HepG2 (cell line): ENCODE results near the gene RASGRP2. TPM values are rescaled to one million over a fixed set of nuclear protein-coding genes. Genes with fewer than 3 reads are reported as not detected.
A peak's percentile ranks its signal among the peaks of the same experiment; 100 is the strongest.

Experiments used
- ATAC-seq: fragments of 200-7000 bp; cut with Tn5 transposase; 3 replicates; pipeline ENCODE4 v1.9.1; 2020; ENCODE audit warnings: mild to moderate bottlenecking, moderate library complexity
- BruUV-seq: library from RNA; stranded (reverse); fragments of 400-500 nt; replicated peaks from 2 replicates; lab custom pipeline; 2021; lab: Mats Ljungman, UMichigan
- CTCF ChIA-PET: fragments of 300-600 bp; formaldehyde crosslinking; extraction: SDS; loops from one replicate; lab custom pipeline; 2021; ENCODE audit warnings: low total read pairs, inconsistent platforms, low intra/inter-chr PET ratio; lab: Yijun Ruan, JAX
- POLR2A ChIA-PET: fragments of 350-600 bp; sonication (Branson Sonifier 250); formaldehyde crosslinking; loops from one replicate; lab custom pipeline; 2020; ENCODE audit warnings: antibody characterized with exemption, inconsistent platforms; lab: Yijun Ruan, JAX
- DNase-seq: peaks from one replicate; pipeline ENCODE4 v3.0.0-alpha.2; 2015; ENCODE audit warnings: low spot score
- FAIRE-seq: peaks from 3 replicates; lab custom pipeline; 2011; peaks lifted over from hg19 to GRCh38; lab: Jason Lieb, UNC
- H2AFZ ChIP-seq: one replicate; pipeline ENCODE4 v1.6.1; 2011; ENCODE audit warnings: low read length, inconsistent platforms
- H3K27ac ChIP-seq: fragments of 300-600 bp; 3 replicates; pipeline ENCODE4 v1.8.0; 2011; ENCODE audit warnings: mixed run types, mild to moderate bottlenecking, mixed read lengths, low read length, inconsistent platforms; ENCODE audit not compliant: insufficient read depth; ENCODE audit errors: extremely low read length
- H3K27me3 ChIP-seq, 2 experiments: fragments of 200-600 bp in 1 of 2; 2 replicates in 1 of 2; 3 replicates in 1 of 2; pipeline versions ENCODE4 v1.6.0 to v1.8.0; 2011; ENCODE audit warnings: low read length in 2 of 2, mild to moderate bottlenecking in 2 of 2, moderate library complexity in 2 of 2, inconsistent platforms in 1 of 2; ENCODE audit not compliant: insufficient read depth in 2 of 2, control insufficient read depth in 1 of 2
- H3K36me3 ChIP-seq, 2 experiments: fragments of 200-600 bp in 1 of 2; replicated peaks in 1 of 2; 2 replicates in 1 of 2; 3 replicates in 1 of 2; pipeline versions ENCODE4 v1.5.1 to v1.8.0; 2011; ENCODE audit warnings: low read length in 2 of 2, inconsistent platforms in 1 of 2; ENCODE audit not compliant: insufficient read depth in 2 of 2, control insufficient read depth in 1 of 2
- H3K4me1 ChIP-seq: 2 replicates; pipeline ENCODE4 v1.5.1; 2012; ENCODE audit warnings: low read length, inconsistent platforms; ENCODE audit not compliant: insufficient read depth
- H3K4me2 ChIP-seq: 2 replicates; pipeline ENCODE4 v1.6.0; 2011; ENCODE audit warnings: low read depth, low read length, inconsistent platforms
- H3K4me3 ChIP-seq, 3 experiments: fragments of 200-600 bp in 1 of 3; sonication (generic), shearing (Covaris generic) in 1 of 3; replicated peaks in 1 of 3; 2 replicates each; pipeline ENCODE4 v1.5.1; 2011 to 2016; ENCODE audit warnings: low read length in 3 of 3, inconsistent platforms in 2 of 3, low read depth in 2 of 3, mild to moderate bottlenecking in 2 of 3, control low read depth in 1 of 3, mixed read lengths in 1 of 3; ENCODE audit not compliant: insufficient read depth in 1 of 3
- H3K79me2 ChIP-seq: one replicate; pipeline ENCODE4 v1.6.1; 2011; ENCODE audit warnings: low read length, inconsistent platforms; ENCODE audit not compliant: insufficient read depth
- H3K9ac ChIP-seq: 2 replicates; pipeline ENCODE4 v1.6.0; 2011; ENCODE audit warnings: mild to moderate bottlenecking, low read depth, low read length, inconsistent platforms; ENCODE audit not compliant: insufficient read depth
- H3K9me3 ChIP-seq: 2 replicates; pipeline ENCODE4 v1.5.1; 2012; ENCODE audit warnings: mild to moderate bottlenecking, low read length
- H4K20me1 ChIP-seq: 2 replicates; pipeline ENCODE4 v1.6.0; 2011; ENCODE audit warnings: inconsistent platforms, mild to moderate bottlenecking, low read length, moderate library complexity; ENCODE audit not compliant: insufficient read depth
- PITX1 ChIP-seq: sonication (generic); formaldehyde crosslinking; IDR thresholded peaks from 2 replicates; pipeline ENCODE4 v1.5.1; 2020; ENCODE audit warnings: mild to moderate bottlenecking, missing genetic modification reagents
- RFX3 ChIP-seq: IDR thresholded peaks from 2 replicates; pipeline ENCODE4 v1.6.1; 2016; ENCODE audit warnings: missing biosample characterization, missing genetic modification reagents
- SPEN ChIP-seq: sonication (generic); formaldehyde crosslinking; IDR thresholded peaks from 2 replicates; pipeline ENCODE4 v1.5.1; 2020; ENCODE audit warnings: low read depth, mild to moderate bottlenecking, missing genetic modification reagents
- TAF1 ChIP-seq: sonication (generic); formaldehyde crosslinking; IDR thresholded peaks from 2 replicates; pipeline ENCODE4 v1.4.0; 2020; ENCODE audit warnings: missing genetic modification reagents
- TEAD3 ChIP-seq: optimal IDR thresholded peaks from 2 replicates; pipeline ENCODE3; 2016; ENCODE audit warnings: borderline replicate concordance
- ZKSCAN5 ChIP-seq: sonication (generic); formaldehyde crosslinking; IDR thresholded peaks from 2 replicates; pipeline ENCODE4 v1.5.1; 2020; ENCODE audit warnings: mild to moderate bottlenecking, missing genetic modification reagents
- ZNF503 ChIP-seq: sonication (generic); formaldehyde crosslinking; IDR thresholded peaks from 2 replicates; pipeline ENCODE4 v1.4.0; 2020; ENCODE audit warnings: missing genetic modification reagents
- ZNF577 ChIP-seq: sonication (generic); formaldehyde crosslinking; IDR thresholded peaks from 2 replicates; pipeline ENCODE4 v1.4.0; 2020; ENCODE audit warnings: mild to moderate bottlenecking, low read depth, missing genetic modification reagents, borderline replicate concordance
- ZNF75D ChIP-seq: sonication (generic); formaldehyde crosslinking; IDR thresholded peaks from 2 replicates; pipeline ENCODE4 v1.8.1; 2023; ENCODE audit warnings: missing genetic modification reagents, mild to moderate bottlenecking, borderline replicate concordance
- ZNF775 ChIP-seq: sonication (generic); formaldehyde crosslinking; IDR thresholded peaks from 2 replicates; pipeline ENCODE4 v1.4.0; 2020; ENCODE audit warnings: missing genetic modification reagents, mild to moderate bottlenecking, moderate library complexity, borderline replicate concordance
- ZNF800 ChIP-seq: sonication (generic); formaldehyde crosslinking; IDR thresholded peaks from 2 replicates; pipeline ENCODE4 v1.4.0; 2020; ENCODE audit warnings: missing genetic modification reagents
- WGBS: methylation state at CpG from one replicate; pipeline ENCODE4 v1.1.6; 2017; ENCODE audit warnings: low lambda C conversion rate; 5-methylcytosine and 5-hydroxymethylcytosine counted together
- in situ Hi-C: cut with HindIII; loops from 2 replicates; pipeline ENCODE4 v1.10.0; 2017; ENCODE audit warnings: low pct_unique_long_range_greater_than_20kb; ENCODE audit not compliant: extremely low pct_ligation_motif_present
- intact Hi-C: fragments of 100-400 bp; cut with micrococcal nuclease; formaldehyde crosslinking; loops from one replicate; pipeline ENCODE4 v1.10.0; 2022; ENCODE audit not compliant: unreplicated experiment
- polyA plus RNA-seq, 8 experiments: library from polyadenylated mRNA; depleted of rRNA in 3 of 8; stranded (reverse) in 7 of 8; unstranded in 1 of 8; fragments of >200 nt; fragmentation: Illumina TruSeq in 4 of 8; extraction: Trizol in 4 of 8; gene quantifications; 2 replicates each; pipeline versions ENCODE4 v1.2.1 to v1.2.3, GENCODE V29; 2011 to 2016; ENCODE audit warnings: low read depth in 4 of 8, missing spikeins in 1 of 8, mixed read lengths in 1 of 8; ENCODE audit not compliant: insufficient read depth in 1 of 8
- total RNA-seq, 5 experiments: library from RNA; depleted of rRNA; stranded (reverse); fragments of >200 nt; fragmentation: Illumina TruSeq; extraction: Trizol; gene quantifications; 2 replicates each; pipeline ENCODE4 v1.2.3, GENCODE V29; 2016; ENCODE audit warnings: low read depth in 1 of 5
- TF ChIP-seq, protein P1 (sequence below): IDR thresholded peaks from 2 replicates; pipeline ENCODE4 v1.6.1; 2016; ENCODE audit warnings: missing compliant biosample characterization, missing genetic modification reagents, borderline replicate concordance
- TF ChIP-seq, protein P2 (sequence below): sonication (generic); formaldehyde crosslinking; IDR thresholded peaks from 2 replicates; pipeline ENCODE4 v1.8.1; 2023; ENCODE audit warnings: mild to moderate bottlenecking, missing genetic modification reagents

Gene RASGRP2
- total and polyA plus RNA-seq, 2 of the 13 experiments (the other 11 are each of a cell fraction or from before 2014, with no cell fraction given) = 0.61 TPM; not detected in 1

DNA sequence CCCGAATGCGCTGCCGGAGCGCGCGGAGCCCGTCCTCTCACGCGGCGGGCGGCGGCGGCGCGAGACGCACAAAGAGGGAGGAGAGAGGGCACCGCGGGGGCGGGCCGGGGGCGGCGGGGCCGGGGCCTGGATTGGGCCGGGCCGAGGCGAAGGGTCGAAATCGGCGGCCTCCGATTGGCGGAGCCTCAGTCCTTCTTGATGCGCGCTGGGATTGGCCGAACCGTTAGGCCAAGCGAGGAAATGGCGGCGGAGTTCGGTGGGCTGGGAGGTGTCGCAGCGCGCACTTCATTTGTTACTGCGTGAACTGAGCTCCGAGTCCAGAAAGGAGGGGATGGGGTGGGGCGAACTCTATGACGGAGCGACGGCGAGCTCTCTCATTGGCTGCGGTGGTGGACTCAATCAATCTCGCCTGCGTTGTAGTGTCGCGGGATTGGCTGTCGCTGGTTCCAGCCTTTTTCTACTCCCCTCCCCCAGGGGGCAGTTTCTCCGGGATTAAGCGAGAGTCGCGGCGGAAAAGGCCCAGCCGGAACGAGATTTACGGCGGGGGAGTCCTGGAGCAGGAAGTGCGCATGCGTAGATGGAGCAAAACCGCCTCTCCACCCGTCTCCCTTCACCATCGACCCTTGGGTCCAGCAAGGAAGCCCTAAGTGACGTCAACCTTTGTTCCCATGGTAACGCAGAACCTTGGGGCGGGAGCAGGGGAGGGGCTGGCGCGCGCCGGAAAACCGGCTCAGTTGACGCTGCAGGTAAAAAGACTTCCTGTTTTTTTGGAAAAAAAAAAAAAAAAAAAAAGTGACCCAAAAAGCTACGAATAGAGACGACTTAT lies 34.7 kb upstream of the RASGRP2 start, which contains the start of gene SF1:
TSS of gene SF1 (minus strand) at position 70 of the 826 bp plus-strand sequence. CDS start 150 bp downstream, outside the sequence.
- POLR2A ChIA-PET = interaction anchor here (0.6 to 2.0 kb wide), 35 partner anchors 8 to 644 kb away, joined by 3 to 24 read pairs (median 5); partner anchors contain the start of genes ARL2, EHD1, FAU and MAP4K2
- Histone ChIP-seq H3K4me1 (peaks cover 39% of the 10 kb centered on the region), H2AFZ (peak within 1 kb of the TSS; percentile 21), H3K4me2 (peak within 1 kb of the TSS; percentile 95), H3K4me3 (peak within 1 kb of the TSS; percentile 94 to 98 (median 94)), H3K79me2 (peaks cover 36% of the 10 kb centered on the region), H3K36me3 (peaks cover 18 to 36% of the 10 kb centered on the region in 2 experiments), H3K9me3 (no peaks in the 10 kb centered on the region), H4K20me1 (peaks cover 39% of the 10 kb centered on the region), H3K27me3 (no peaks in the 10 kb centered on the region; a peak in 1 of 5 replicates), H3K9ac (peak within 1 kb of the TSS; percentile 97), H3K27ac (peak within 1 kb of the TSS; percentile 99)
- BruUV-seq = no TSS peak
- peak; percentile 100 for DNase-seq
- intact Hi-C loops = loop anchor here (2.0 kb wide), 1 partner anchor 24 kb away; the partner anchor contains the start of gene MAP4K2
- peak; percentile 96 for FAIRE-seq
- ATAC-seq = peak; percentile 97
- in situ Hi-C loops = no loop called here
- CTCF ChIA-PET = no interaction called here
- under 1% methylated on average over 31 of the region's 80 CpGs for WGBS
- TF ChIP-seq TAF1 (CRISPR knock-in tag) (peak; percentile 88), ZNF800 (CRISPR knock-in tag) (no peak), ZNF775 (CRISPR knock-in tag) (no peak), TEAD3 (CRISPR knock-in tag) (no peak), ZNF75D (CRISPR knock-in tag) (no peak), ZNF577 (CRISPR knock-in tag) (no peak), SPEN (CRISPR knock-in tag) (peak; percentile 58; the same call in 1 of the 2 replicates), ZKSCAN5 (CRISPR knock-in tag) (no peak), RFX3 (CRISPR knock-in tag) (peak; percentile 93), PITX1 (CRISPR knock-in tag) (peak; percentile 93), ZNF503 (CRISPR knock-in tag) (no peak)
- TF ChIP-seq, protein P1, sequence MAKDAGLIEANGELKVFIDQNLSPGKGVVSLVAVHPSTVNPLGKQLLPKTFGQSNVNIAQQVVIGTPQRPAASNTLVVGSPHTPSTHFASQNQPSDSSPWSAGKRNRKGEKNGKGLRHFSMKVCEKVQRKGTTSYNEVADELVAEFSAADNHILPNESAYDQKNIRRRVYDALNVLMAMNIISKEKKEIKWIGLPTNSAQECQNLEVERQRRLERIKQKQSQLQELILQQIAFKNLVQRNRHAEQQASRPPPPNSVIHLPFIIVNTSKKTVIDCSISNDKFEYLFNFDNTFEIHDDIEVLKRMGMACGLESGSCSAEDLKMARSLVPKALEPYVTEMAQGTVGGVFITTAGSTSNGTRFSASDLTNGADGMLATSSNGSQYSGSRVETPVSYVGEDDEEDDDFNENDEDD = peak; percentile 32; the same call in 1 of the 2 replicates
- TF ChIP-seq, protein P2, sequence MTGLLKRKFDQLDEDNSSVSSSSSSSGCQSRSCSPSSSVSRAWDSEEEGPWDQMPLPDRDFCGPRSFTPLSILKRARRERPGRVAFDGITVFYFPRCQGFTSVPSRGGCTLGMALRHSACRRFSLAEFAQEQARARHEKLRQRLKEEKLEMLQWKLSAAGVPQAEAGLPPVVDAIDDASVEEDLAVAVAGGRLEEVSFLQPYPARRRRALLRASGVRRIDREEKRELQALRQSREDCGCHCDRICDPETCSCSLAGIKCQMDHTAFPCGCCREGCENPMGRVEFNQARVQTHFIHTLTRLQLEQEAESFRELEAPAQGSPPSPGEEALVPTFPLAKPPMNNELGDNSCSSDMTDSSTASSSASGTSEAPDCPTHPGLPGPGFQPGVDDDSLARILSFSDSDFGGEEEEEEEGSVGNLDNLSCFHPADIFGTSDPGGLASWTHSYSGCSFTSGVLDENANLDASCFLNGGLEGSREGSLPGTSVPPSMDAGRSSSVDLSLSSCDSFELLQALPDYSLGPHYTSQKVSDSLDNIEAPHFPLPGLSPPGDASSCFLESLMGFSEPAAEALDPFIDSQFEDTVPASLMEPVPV = 0 out of 2 replicates have a peak, but pooled peaks have one; percentile 15
